Metanephros (tissue), 1 donor: ENCODE measurements around the gene MRM3. TPM values are rescaled to one million over a fixed set of nuclear protein-coding genes. Genes with fewer than 3 reads are reported as not detected.

Experiments used
- total RNA-seq: library from RNA; depleted of rRNA; stranded (reverse); fragments of >200 nt; gene quantifications from one replicate; pipeline ENCODE4 v1.2.3, GENCODE V29; 2014

MRM3 gene, protein sequence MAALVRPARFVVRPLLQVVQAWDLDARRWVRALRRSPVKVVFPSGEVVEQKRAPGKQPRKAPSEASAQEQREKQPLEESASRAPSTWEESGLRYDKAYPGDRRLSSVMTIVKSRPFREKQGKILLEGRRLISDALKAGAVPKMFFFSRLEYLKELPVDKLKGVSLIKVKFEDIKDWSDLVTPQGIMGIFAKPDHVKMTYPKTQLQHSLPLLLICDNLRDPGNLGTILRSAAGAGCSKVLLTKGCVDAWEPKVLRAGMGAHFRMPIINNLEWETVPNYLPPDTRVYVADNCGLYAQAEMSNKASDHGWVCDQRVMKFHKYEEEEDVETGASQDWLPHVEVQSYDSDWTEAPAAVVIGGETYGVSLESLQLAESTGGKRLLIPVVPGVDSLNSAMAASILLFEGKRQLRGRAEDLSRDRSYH
- 39.4 TPM for total RNA-seq

DNA sequence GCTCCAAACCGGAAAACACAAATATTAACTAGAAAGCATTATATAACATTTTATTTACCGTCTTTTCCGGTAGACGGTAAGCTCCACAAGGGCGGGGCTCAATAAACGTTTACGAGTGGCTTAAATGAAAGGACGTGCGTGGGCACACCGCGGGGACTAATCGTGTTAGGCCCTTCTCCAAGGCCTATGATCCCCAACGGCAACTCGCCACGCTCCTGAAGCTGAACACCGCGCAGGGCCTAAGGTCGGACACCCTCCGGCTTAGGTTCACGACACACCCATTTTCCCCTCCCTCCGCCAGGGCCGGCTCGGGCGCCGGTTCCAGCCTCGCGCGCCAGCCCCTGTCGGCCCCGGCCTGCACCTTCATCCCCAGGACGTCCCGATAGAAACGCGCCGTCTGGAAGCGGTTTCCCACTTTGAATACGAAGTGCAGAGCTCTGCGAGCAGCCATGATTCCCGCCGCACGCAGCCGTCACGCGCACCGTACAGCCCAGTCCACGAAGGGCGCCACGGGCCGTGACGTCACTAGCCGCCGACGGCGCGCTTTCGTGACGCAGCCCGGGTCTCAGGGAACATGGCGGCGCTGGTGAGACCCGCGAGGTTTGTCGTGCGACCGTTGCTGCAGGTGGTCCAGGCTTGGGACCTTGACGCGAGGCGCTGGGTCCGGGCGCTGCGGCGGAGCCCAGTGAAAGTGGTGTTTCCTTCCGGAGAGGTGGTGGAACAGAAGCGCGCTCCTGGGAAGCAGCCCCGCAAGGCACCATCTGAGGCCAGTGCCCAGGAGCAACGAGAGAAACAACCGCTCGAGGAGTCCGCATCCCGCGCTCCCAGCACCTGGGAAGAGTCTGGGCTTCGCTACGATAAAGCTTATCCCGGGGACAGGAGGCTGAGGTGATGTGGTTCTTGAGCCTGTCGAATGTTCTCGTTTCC, at the start of gene MRM3, which contains the start of gene GLOD4:
Gene MRM3 (plus strand): TSS at position 549 of the 927 bp plus-strand sequence. CDS start 26 bp downstream, at position 575.
Gene GLOD4 (minus strand): TSS at position 476 of the 927 bp plus-strand sequence. CDS start 25 bp downstream, at position 451.

DNA sequence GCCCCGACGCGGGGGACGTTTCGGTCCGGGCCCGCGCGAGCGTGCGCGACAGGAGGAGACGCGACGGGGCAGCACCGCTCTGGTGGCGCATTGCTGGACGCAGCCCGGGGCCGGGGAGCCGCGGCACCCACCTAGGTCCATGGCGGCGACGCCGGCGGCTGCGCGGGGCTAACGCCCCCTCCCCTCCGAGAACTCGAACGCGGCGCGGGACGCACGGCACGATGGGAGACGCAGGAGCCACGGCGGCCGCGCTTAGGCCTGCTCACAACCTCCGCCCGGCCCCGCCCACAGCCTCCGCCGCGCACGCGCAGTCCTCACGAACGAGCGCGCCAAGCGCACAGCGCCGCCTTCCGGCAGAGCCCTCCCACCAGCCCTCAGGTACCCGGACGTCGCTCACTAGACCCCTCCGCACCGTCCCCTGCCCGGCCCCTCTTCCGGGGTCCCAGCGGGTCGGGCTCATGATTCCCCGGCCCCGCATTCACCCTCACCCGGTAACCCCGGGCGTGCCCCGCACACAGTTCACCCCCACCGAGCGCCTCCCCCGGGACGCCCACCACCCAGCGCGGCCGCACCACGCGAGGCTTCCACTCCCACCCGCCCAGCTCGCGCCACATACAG, 30.0 kb upstream of the MRM3 start, which contains the start of gene GEMIN4:
Gene GEMIN4 (minus strand): TSS at position 263 of the 618 bp plus-strand sequence. CDS start 122 bp downstream, at position 141.

Other genes starting within 250 kb of the MRM3 start
- gene VPS53, start 67.5 kb upstream of the MRM3 start, total RNA-seq: 31.7 TPM
- gene TLCD3A, start 49.8 kb upstream of the MRM3 start, total RNA-seq: 16.2 TPM
- 20.8 TPM for gene GEMIN4, start 30.1 kb upstream of the MRM3 start, total RNA-seq
- gene GLOD4, start 73 bp upstream of the MRM3 start, total RNA-seq: 57.9 TPM
- gene NXN, start 197.4 kb downstream of the MRM3 start, total RNA-seq: 50.2 TPM
- 14.4 TPM for gene TIMM22, start 214.8 kb downstream of the MRM3 start, total RNA-seq